Esophagus squamous epithelium (tissue), 4 donors: ENCODE measurements around the gene GTF2A1L.

Experiments used
- POLR2A ChIP-seq, 4 donors: fragments of 450-650 bp; IDR thresholded peaks; one replicate each; pipeline ENCODE4 v1.6.1; 2017; ENCODE audit warnings: antibody characterized with exemption in 4 of 4, mild to moderate bottlenecking in 4 of 4, moderate library complexity in 3 of 4
- TF ChIP-seq, protein P1 (sequence below), 6 experiments: fragments of 450-650 bp in 4 of 6; fragments of 200-600 bp in 2 of 6; sonication (generic) in 2 of 6; IDR thresholded peaks; one replicate each; pipeline ENCODE4 v1.5.1; 2016 to 2019; ENCODE audit warnings: antibody characterized with exemption in 6 of 6, mild to moderate bottlenecking in 4 of 6, moderate library complexity in 4 of 6

DNA sequence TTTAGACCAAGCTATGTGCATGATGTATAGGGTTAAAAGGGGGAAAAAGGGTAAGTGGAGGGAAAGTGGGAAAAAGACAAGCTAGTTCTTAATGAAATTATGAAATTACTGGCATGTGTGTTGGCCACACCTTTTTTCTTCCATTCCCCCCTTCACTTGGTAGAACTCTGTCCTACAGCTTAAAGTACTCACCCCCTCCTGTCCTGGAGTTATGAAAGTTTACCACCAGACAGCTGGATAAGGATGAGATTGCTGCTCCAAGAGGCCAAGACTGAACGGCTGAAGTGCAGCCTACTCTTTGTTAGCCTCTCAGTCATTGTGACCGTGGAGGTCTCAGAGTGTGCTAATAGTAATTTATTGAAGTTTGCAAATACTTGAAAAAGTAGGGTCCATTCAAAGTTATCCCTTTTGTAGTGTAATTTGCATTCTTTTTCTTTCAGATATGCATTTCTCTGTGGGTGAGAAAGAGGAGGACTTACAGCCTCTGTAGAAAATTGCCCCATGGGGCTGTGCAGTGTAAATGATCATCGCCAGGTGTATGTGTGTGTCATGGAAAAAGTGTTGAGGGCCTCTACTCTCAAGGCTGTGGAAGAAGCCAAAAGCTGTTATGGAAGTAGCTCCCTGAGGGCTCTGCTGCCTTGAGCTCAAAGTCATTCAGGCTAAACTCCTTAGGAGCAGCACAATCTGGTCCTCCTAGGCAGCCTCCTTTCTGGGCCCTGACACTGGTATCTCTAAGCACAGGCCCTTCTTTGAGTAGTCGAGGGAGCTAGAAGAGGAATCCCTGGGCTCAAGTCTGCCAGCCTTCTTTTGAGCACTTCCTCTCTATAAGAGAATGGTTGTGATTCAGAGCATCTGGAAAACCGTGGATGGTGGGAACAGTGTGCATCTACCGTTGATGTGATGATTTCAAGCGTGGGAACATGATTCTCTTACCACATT lies 91.7 kb downstream of the GTF2A1L start:
- TF ChIP-seq, protein P1, sequence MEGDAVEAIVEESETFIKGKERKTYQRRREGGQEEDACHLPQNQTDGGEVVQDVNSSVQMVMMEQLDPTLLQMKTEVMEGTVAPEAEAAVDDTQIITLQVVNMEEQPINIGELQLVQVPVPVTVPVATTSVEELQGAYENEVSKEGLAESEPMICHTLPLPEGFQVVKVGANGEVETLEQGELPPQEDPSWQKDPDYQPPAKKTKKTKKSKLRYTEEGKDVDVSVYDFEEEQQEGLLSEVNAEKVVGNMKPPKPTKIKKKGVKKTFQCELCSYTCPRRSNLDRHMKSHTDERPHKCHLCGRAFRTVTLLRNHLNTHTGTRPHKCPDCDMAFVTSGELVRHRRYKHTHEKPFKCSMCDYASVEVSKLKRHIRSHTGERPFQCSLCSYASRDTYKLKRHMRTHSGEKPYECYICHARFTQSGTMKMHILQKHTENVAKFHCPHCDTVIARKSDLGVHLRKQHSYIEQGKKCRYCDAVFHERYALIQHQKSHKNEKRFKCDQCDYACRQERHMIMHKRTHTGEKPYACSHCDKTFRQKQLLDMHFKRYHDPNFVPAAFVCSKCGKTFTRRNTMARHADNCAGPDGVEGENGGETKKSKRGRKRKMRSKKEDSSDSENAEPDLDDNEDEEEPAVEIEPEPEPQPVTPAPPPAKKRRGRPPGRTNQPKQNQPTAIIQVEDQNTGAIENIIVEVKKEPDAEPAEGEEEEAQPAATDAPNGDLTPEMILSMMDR (IDR thresholded peaks at IDR 0.05), result no peak
- no peak for TF ChIP-seq POLR2A (IDR thresholded peaks at IDR 0.05)
